GM21737 (cell line): ENCODE results near the gene ACBD7.

Experiments used
- ATAC-seq: cut with Tn5 transposase; IDR thresholded peaks from one replicate; pipeline ENCODE4 v1.9.1; 2021; ENCODE audit warnings: mild to moderate bottlenecking, moderate library complexity; ENCODE audit not compliant: unreplicated experiment

ACBD7 gene

GRCh38 chr10:15092855-15093408 lies 4.4 kb upstream of the ACBD7 start:
- ATAC-seq = no peak

- ATAC-seq = no peak
Observed at GRCh38 chr10:15091418-15091817, 2.8 kb upstream of the ACBD7 start.

- ATAC-seq = no peak
Observed at GRCh38 chr10:15084502-15084922, 4.1 kb downstream of the ACBD7 start.

GRCh38 chr10:15083674-15084501 lies 4.7 kb downstream of the ACBD7 start:
- no peak for ATAC-seq

GRCh38 chr10:15075421-15075820 lies 13.2 kb downstream of the ACBD7 start:
- no peak for ATAC-seq

- ATAC-seq = no peak
Observed at GRCh38 chr10:15072358-15072757, 16.2 kb downstream of the ACBD7 start.

- ATAC-seq = no peak
Observed at GRCh38 chr10:15069230-15069629, 19.3 kb downstream of the ACBD7 start.

- ATAC-seq = no peak
Observed at GRCh38 chr10:15068802-15069201, 19.8 kb downstream of the ACBD7 start.

GRCh38 chr10:15067154-15067553 lies 21.4 kb downstream of the ACBD7 start:
- no peak for ATAC-seq

- ATAC-seq = no peak
Observed at GRCh38 chr10:15060638-15061037, 27.9 kb downstream of the ACBD7 start.

- no peak for ATAC-seq
Observed at GRCh38 chr10:15059914-15060313, 28.7 kb downstream of the ACBD7 start.

GRCh38 chr10:15058689-15059088 lies 29.9 kb downstream of the ACBD7 start:
- ATAC-seq = no peak

- ATAC-seq = no peak
Observed at GRCh38 chr10:15053061-15053460, 35.5 kb downstream of the ACBD7 start.

- ATAC-seq = no peak
Observed at GRCh38 chr10:15052121-15052520, 36.5 kb downstream of the ACBD7 start.

- ATAC-seq = no peak
Observed at GRCh38 chr10:15049533-15049932, 39.0 kb downstream of the ACBD7 start.

- no peak for ATAC-seq
Observed at GRCh38 chr10:15046626-15047025, 42.0 kb downstream of the ACBD7 start.

GRCh38 chr10:15045380-15045779 lies 43.2 kb downstream of the ACBD7 start:
- no peak for ATAC-seq

- no peak for ATAC-seq
Observed at GRCh38 chr10:15043674-15044073, 44.9 kb downstream of the ACBD7 start, which contains the start of gene OLAH. Gene OLAH, plus strand, starts transcription at chr10:15043943. Its CDS starts 3,346 bp downstream, at chr10:15047289.

GRCh38 chr10:15038416-15038815 lies 50.2 kb downstream of the ACBD7 start:
- ATAC-seq = no peak

- no peak for ATAC-seq
Observed at GRCh38 chr10:15037691-15038090, 50.9 kb downstream of the ACBD7 start.

GRCh38 chr10:15035385-15036301 lies 52.9 kb downstream of the ACBD7 start:
- ATAC-seq = no peak
